Brain pericyte (primary cell): ENCODE results near the gene RANGAP1.
"Not testable (repeated sequence)": the region's sequence is repeated elsewhere in the genome, so short reads cannot be mapped to it uniquely, and the experiment has no call there.

Experiments
- DNase-seq: peaks from one replicate; pipeline ENCODE4 v3.0.0-alpha.2; 2012; ENCODE audit warnings: low read depth, low spot score

The RANGAP1 gene

GRCh38 chr22:41300661-41301060, 14.7 kb upstream of the RANGAP1 start:
- no peak for DNase-seq

DNA sequence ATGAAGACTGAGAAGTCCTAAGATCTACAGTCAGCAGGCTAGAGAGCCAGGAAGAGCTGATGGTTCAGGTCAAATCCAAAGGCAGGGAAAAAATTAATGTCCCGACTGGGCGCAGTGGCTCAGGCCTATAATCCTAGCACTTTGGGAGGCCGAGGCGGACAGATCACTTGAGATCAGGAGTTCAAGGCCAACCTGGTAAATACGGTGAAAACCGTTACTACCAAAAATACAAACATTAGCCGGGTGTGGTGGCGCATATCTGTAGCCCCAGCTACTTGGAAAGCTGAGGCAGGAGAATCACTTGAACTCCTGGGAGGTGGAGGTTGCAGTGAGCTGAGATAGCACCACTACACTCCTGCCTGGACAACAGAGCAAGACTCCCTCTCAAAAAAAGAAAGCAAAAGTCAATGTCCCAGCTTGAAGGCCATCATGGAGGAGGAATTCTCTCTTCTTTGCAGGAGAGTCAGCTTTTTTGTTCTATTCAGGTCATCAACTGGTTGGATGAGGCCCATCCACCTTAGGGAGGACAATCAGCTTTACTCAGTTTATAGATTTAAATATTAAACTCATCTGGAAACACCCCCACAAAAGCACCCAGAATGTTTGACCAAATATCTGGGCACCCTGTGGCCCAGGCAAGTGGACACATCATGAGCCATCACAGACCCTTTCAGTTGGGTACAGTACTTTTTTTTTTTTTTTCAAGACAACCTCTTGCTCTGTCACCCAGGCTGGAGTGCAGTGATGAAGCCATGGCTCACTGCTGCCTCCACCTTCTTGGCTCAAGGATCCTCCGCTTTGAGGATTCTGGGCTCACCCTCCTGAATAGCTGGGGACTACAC, 11.1 kb upstream of the RANGAP1 start:
- no peak for DNase-seq

GRCh38 chr22:41294816-41295215, 8.8 kb upstream of the RANGAP1 start:
- DNase-seq, result not testable (repeated sequence)

GRCh38 chr22:41290262-41291221, 4.6 kb upstream of the RANGAP1 start:
- DNase-seq, result no peak

GRCh38 chr22:41289671-41290070, 3.7 kb upstream of the RANGAP1 start:
- DNase-seq, result no peak

DNA sequence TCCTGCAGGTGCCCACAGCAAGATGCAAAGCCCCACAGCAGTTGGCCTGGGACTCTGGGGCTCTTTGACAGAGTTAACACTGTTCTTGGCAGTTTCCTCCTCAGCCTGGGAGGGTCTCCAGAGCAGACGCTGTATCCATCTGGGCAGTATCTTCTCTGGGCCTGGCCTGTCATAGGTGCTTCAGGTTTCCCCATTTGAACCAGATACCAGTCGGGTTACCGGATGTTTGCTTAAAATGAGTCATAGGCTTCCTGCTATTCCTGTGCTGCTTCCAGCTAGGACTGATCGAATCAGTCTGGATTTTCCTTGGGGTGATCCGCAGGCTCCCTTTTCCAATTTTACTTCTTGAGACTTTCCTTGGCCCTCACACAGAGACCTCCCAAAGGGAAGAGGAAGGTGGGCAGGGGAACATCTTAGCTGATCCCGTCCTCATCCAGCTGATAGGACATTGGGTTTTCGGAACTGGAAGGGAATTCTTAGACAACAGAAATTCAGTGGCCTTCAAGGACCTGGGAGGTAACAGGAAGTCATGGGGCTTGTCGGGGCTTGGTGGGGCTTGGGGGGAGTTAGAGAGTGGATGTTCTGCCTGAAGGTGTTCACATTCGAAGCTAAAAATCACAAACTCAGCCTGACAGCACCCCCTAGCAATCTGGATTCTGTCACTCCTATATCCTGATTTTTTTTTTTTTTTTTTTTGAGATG, 2.4 kb upstream of the RANGAP1 start:
- DNase-seq, result no peak

DNA sequence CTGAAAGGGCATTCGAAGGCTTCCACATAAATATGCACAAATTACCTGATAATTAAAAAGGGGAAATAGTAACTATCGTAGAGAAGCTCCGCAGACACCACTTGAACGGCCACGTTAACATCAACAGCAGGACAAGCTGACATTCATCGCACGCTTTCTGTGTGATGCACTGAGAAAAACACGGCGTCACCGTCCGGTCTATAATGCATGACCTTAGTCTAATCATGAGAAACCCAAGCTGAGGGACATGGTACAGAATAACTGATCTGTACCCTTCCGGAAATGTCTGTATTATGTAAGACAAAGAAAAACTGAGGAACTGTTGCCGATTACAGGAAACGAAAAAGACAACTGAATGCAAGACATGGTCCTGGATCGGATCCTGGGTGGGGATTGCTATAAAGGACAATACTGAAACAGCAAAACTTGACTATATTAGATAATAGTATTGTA, 678 bp upstream of the RANGAP1 start:
- no peak for DNase-seq

DNA sequence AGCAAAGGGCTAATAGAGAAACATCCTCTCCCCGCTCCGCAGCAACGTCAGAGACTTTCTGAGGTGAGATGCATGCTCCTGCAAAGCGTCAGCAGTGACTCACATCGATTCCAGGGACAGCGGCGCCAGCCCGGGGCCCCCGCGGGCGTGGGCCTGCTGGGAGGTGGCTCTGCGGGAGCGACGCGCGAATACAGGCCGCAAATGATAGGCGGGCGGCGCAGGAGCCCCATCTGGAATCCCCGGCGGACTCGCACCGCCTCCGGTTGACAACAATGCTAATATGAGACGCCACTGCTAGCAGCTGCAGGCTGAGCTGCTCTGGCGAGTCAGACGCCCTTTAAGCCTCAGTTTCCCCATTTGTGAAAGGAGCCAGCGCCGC, 557 bp downstream of the RANGAP1 start:
- DNase-seq, result no peak

DNA sequence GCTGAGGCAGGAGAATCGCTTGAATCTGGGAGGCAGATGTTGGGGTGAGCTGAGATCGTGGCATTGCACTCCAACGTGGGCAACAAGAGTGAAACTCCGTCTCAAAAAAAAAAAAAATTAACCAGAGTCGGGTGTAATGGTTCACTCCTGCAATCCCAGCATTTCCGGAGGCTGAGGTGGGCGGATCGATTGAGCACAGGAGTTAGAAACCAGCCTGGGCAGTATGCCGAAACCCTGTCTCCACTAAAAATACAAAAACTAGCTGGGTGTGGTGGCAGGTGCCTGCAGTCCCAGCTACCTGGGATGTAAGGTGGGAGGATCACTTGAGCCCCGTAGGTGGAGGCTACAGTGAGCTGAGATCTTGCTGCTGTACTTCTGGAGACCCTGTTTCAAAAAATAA, 1.5 kb downstream of the RANGAP1 start:
- no peak for DNase-seq

GRCh38 chr22:41280854-41281253, 5.1 kb downstream of the RANGAP1 start:
- no peak for DNase-seq

DNA sequence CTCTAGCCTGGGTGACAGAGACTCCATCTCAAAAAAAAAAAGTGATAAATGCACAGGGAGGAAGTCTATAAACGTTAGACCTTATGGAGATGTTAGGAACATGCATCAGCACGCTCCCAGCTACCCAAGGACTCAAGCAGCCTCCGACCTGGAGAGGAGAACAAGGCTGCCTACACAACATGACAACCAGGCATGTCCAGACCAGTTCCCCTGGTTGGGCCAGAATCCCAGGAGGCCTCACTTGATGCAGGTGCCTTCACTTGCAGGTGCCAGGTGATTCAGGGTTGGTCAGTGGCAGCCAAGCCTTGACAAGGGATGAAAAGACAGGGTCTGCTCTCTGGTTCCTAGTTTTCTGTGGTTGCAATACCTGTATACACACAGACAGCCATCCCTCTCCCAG, 5.9 kb downstream of the RANGAP1 start:
- DNase-seq, result no peak

GRCh38 chr22:41274856-41275255, 11.1 kb downstream of the RANGAP1 start:
- DNase-seq, result no peak

DNA sequence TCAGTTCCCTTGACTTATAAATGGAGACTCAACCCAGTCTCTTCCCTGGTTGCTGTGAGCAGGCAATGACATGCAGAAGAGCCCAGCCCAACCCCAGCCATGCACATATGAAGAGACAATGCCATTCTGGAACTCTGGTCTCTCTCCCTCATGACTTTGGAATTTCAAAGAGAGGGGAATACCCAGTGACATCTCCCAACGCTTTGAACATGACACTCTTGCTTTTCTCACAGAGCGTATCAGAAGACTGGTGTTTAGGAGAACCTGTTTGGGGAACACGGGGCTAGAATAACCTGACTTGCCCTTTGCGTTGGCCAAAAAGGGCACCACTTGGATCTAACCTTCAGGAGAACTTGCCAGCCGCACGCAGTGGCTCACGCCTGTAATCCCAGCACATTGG, 12.9 kb downstream of the RANGAP1 start:
- no peak for DNase-seq

DNA sequence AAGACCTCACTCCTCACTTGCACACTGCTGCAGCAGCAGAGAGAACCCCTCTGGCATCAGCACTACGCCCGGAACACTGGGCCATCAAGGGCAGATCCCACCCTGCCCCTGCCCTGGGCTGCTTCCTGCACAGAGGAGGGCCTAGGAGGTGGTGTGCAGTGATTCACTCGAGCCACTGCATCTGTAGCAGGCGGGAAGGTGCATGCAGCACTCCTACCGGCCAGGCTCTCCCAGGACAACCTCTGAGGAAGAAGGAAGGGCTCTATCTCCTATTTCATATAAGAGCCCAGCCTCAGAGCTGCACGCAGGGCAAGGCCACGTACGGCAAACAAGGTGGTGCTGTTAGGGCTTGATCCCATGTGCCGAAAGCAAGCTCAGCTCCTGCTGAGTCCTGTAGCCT, 14.2 kb downstream of the RANGAP1 start:
- DNase-seq, result no peak

DNA sequence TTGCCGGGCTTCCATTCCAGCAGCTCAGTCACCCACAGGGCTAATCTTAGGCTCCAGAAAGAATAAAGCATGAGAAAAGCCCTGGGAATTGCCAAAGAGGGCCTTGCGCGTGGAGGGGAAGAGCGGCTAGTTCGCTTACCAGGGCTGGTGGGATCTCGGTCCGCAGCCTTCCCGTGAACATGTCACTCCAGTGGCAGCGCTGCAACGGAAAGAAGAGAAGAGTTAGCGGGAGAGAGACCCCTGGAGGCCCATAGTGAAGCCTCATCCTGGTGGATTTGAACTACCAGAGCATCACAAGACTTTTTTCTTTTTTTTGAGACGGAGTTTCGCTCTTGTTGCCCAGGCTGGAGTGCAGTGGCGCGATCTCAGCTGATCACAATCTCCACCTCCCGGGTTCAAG, 18.0 kb downstream of the RANGAP1 start:
- DNase-seq, result no peak

DNA sequence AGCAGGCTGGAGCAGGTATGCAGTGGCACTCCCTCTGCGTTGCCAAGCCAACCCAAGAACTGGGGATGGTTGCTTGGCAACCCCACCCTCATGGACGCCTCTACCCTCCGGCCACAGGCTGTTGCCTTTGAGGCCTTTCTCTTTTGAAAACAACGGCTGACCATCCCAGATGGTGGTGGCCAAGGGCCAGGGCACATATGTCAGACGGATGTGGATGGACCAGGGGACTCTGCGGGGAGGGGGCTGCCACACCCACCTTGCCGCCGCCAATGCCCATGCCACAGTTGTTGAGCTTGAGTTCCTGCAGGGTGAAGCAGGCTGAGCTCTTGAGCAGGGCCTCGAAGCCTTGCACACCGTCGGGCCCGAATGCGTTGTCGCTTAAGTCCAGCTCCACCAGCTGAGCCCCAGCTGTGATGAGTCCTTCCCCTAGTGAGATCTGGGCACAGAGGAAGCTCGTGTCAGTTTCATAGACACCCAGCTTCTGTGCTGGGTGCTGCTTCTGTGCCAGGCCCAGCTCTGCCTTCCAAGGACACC, 21.5 kb downstream of the RANGAP1 start:
- no peak for DNase-seq

DNA sequence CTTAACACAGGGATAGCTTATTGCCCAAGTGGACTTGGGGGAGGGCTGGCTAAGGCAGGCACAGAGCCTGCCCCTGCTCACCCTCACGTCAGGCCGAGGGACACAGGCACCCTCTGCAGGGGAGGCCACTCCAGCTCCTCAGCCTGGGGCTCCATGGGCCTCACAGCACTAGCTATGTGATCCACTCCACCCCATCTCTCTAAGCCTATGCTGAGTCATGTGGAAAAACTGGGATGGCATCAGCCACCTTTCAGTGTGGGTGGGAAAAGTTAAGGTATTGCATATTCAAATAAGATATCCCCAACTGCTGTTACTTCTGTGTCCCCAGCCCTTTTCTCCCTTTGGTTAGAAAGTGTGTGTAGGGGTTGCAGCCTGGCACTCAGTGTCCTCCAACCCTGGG, 22.3 kb downstream of the RANGAP1 start:
- DNase-seq, result no peak

- DNase-seq, result no peak
These were observed 23.7 kb downstream of the RANGAP1 start for GRCh38 chr22:41262250-41262765.

GRCh38 chr22:41261541-41262249, 24.3 kb downstream of the RANGAP1 start:
- no peak for DNase-seq

DNA sequence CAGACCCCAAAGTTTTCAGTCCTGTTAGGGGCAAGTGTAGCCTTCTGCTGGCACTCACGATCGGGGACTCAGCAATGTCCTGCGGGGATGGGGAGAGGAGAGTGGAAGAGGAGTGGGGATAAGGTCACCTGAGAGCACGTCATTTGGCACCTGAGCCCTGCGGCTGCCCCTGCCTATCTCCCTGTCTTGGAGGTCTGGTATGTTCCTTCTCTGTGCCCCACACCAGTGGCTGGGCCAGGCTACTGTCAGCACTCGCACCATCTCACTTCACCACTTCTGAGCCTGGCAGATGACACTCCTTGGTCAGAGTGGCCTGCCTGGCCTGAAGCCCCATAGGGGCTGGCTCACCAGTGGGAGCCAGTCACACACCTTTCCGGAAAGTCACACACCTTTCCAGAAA, 25.1 kb downstream of the RANGAP1 start:
- no peak for DNase-seq

DNA sequence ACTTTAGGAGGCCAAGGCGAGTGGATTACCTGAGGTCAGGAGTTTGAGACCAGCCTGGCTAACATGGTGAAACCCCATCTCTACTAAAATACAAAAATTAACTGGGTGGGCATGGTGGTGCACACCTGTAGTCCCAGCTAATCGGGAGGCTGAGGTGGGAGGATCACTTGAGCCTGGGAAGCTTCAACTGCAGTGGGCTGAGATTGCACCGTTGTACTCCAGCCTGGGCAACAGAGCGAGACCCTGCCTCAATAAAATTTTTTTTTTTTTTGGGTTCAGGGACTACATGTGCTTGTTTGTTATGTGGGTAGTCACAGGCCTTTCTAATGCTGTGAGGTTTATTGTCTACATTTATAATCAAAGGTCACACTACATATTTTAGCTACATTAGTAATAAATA, 26.2 kb downstream of the RANGAP1 start:
- not testable (repeated sequence) for DNase-seq
